GM19438 (cell line): ENCODE data around the gene UBAC2.

Source experiments
- ATAC-seq: cut with Tn5 transposase; IDR thresholded peaks from one replicate; pipeline ENCODE4 v1.9.1; 2021; ENCODE audit warnings: low read depth; ENCODE audit not compliant: unreplicated experiment

Gene UBAC2

DNA sequence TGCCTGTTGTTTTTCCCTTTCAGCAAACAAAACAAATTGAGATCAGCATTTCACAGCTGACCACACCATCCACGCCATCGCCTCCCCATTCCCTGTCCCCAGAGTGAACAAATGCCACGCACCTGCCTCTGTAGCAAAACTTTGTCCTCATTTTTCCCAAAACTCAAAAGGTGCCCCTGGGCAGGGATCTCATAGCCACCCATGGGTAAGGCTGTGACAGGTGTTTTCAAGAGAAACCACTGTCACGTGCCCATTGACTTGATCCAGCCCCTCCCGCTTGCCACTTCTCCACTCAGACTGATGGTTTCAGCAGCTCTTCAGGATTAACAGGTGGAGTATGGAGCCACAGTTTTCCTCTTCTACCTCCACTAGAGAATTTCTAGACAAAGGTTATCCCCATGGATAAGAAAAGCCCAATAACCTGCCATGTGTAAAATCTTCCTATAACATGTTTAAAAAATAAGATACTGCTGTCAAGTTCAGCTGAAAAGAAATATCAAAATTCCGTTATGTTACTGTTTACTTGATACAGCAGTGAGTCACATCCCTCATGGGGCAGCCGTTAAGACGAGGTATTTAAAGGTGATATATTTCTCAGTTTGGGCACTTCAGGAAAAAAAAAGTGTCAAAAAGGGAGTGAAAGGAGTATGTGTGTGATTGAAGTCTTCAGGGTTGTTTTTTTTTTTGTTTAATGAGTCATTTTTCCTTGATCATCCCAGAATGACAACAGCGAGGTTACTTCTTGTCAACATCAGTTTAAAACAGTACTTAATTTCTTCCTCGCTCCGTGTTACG is 170.0 kb downstream of the UBAC2 start:
- no peak for ATAC-seq

DNA sequence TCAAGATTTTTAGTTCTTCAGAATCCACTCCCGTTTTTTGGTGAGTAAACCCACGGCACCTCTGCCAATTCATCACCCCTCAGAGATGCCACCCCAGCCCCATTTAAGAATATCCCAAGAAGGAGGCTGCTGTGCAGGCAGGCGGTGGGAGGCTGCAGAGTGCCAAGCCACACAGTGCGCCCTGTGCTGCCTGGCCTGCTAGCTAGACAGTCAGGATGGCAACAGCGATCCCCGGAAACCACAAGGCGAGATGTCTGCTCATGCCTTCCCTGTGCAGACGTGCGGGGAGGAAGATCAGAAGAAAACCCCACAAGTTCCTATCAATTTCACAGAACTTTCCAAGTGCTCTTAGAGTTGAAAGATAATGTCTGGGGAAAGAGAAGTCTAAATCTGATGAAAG is 171.3 kb downstream of the UBAC2 start:
- no peak for ATAC-seq

DNA sequence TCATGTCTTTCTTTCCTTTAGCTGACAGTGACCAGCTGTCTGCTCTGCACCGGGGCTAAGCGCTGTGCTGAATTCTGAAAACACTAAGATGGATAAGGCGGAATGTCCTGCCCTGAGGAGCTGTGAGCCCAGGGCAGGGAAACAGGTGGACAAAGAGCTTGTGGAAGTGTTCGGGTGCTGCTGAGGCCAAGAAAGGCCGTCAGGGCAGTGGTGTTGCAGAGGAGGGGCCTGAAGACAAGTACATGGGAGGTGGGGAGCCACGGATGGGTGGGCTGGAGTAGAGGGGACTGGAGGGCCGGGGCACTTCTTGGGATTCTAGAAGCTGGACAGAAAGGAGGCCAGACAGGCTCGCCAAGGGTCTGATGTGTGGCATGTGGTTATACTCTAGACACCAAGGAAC is 172.8 kb downstream of the UBAC2 start:
- no peak for ATAC-seq

DNA sequence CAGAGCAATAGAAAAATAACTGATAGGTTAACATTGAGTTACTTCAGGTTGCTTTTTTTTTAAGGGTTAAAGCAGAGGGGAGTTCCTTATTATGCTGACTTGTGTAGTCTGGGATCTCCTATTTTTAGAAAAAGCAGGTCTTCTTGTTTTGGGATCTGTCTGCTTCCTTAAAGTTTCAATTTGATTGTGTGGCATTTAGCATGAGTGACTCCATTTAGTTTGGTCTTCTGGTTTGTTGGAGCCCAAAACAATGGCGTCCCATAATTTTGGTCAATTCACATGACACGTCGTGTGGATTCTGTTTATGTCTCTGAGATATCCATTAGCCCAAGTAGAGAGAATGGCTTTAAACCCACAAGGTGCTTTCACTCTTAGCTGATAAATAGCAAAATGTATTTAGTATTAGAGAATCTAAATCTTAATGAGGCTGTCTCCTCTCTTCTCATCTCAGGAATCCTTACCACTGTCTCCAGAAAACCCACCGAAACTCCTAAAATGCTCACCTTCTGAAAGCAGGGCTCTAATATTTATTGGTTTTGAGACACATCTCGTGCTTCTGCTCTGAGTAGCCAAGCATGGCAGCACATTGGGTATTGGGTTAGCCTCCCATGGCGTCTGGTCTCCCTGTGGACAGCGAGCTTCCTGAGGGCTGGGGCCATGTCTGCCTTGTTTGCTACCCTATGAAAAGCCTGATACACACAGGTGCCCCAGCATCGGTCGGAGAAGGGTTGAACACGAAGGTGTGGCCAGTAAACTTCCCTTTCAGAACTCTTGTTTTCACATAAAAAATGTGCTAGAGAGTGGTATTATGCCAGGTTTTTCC is 173.7 kb downstream of the UBAC2 start:
- peak; percentile 55 for ATAC-seq

DNA sequence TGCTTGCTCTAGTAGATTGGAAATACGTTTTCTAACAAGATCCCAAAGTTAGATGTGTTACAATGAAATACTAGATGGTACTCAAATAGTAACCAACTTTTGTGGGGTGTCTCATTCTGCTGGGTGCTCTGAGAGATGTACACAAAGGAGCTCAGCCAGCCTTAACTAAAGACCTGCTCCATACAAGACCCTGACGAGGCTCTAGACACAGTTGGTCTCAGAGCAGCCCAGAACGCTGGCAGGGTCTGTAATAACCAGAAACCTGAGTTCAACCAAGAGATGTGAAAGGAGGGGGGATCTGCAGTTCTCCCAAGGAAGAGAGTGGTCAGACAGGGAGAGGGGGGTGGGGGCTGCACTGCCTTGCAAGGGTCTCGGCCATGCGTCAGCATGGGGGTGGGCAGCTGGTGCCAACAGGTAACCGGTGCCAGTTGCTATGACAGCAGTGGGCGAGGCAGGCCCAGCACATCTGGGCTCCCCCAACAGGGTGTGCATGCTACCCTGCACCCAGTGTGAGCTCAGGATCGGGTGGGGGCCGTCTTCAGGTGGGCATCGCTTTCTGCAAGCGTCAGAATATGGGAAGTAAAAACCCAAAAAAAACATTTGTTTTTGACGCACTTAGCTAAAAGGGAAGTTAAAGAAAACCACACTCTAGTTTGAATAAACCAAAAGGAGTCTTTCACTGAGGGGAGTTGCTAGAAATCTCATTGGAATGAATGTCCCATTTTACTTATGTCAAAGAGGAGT is 174.5 kb downstream of the UBAC2 start:
- ATAC-seq = peak; percentile 44

DNA sequence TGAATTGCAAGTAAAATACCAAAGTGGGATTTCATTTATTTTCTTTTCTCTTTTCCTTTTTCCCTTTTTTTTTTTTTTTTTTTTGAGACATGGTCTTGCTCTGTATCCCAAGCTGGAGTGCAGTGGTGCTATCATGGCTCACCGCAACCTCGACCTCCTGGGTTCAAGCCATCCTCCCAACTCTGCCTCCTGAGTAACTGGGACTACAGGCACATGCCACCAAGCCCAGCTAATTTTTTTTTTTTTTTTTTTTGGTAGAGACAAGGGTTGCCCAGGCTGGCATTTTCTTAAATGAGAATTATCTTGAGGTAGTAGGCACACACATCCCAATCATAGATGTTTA is 175.1 kb downstream of the UBAC2 start:
- no peak for ATAC-seq

DNA sequence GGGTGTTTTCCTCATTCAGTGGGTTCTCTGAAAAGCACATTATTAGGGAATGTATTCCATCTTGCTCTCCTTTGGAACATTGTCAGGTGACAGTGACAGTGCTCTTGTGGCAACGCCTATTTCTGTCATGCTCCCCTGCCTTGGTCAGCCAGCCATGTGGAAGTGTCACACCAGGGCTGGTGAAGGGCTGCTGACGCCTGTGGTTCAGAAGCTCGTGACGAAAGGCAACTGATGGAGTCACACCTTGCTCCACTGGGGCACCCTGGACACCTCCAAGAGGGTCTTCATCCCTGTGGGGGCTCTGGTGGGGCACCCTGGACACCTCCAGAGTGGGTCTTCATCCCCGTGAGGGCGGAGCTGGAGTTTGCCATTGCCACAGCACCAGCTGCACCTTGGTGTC is 175.5 kb downstream of the UBAC2 start:
- peak; percentile 47 for ATAC-seq

DNA sequence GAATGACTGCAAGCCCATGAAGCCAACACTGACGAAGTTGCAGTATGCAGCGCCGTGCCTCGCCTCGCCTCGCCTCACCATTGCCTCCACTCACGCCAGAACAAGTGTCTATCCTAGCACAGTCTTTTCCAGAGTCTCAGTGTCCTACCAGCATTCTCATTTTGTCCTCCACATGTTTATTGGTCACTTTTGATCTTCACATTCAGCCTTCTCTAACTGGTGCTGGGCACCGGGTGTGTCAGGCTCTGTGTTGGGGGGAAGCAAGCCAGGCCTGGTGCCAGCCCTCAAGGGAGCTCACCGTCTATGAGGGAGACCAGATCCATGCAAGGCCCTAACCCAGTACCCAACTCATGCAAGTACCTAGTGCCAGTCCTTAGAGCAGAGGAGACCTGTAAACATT is 176.3 kb downstream of the UBAC2 start:
- no peak for ATAC-seq

DNA sequence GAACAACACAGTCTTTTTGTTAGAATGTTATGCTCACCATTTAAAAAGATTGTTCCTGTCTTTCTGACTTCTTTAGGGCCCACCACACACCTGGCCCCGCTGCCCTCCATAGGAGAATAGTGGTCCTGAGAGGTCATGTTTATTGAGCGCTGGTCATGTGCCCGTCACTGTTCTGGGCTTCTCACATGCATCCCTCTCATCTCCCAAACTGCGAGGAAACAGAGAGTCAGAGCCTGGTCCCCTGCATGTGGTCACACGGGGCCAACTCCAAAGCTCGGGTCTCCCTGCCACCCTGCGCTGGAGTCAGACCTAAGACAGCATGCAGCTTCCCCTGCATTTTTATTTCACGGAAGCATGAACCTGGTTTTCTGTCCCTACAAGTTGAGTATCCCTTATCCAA is 177.0 kb downstream of the UBAC2 start:
- ATAC-seq = no peak

DNA sequence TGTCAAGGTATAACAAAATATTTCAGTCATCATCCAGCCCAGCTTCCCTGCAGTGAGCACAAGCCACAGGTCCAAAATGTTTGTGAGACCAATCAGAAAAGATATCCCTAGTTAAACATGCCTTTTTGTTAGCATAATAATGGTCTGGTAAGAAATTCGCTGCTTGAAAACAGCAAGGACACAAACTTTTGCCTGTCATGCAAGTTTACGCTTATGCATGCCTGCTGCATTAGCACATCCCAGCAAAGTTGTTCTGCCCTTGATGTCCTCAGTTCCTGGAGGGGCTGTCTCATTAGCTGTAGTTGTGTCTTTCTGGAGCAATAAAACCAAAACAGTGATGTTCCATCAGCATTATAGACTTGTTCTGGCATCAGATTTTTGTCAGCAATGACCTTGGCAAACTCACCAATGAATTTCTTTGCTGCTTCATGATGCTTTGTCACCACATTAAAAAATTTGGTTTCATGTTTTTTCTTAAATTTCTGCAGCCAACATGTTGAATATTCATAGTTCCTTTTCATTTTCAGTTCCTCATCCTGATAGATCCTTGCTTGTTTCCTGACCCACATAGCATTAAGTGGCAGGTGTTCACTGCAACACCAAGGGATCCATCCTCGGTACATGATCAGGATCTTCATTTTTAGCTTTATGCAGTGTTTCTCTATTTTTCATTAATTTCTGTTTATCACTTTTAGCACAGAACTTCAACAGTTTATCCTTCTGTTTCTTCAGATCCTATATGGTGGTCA is 178.5 kb downstream of the UBAC2 start:
- ATAC-seq = no peak

DNA sequence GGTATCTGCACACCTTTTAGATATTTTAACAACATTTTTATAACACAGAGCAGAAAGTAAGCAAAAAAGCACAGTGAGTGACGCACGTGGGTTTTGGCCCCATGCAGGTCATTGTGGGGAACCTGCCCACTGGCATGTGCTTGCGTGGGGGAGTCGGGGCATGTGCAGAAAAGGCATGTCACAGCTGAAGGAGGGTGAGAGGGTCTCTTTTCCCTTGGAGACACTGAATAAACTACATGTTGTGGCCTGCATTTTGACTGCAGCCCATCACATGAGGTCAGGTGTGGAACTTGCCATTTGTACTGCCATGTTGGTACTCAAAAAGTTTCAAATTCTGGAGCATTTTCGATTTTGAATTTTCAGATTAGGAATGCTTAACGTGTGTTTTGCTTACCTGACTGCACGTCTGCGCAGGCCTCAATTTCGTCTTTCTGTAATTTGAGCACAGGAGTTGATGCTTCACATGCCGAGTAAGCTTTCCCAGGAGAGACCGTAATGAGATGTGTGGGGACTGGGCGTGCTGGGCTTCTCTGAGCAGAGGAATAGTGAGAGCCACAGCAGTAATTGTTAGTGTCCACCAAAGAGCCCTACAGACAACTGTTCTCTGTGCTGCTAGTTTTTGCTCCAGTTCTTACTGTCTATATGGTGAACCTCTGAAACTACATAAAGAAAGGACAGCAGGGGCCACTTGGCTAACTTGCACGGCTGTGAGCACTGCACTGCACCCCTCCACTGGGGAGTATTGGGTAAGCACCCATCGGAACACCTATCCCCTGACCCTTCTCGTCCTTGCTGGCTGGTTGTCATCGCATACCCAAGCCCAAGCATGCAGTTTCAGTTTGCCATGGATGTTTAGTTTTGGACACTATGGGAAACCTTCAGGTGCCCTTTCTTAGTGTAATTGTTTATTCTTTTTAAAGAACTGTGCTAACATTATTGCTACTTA is 179.5 kb downstream of the UBAC2 start:
- no peak for ATAC-seq

DNA sequence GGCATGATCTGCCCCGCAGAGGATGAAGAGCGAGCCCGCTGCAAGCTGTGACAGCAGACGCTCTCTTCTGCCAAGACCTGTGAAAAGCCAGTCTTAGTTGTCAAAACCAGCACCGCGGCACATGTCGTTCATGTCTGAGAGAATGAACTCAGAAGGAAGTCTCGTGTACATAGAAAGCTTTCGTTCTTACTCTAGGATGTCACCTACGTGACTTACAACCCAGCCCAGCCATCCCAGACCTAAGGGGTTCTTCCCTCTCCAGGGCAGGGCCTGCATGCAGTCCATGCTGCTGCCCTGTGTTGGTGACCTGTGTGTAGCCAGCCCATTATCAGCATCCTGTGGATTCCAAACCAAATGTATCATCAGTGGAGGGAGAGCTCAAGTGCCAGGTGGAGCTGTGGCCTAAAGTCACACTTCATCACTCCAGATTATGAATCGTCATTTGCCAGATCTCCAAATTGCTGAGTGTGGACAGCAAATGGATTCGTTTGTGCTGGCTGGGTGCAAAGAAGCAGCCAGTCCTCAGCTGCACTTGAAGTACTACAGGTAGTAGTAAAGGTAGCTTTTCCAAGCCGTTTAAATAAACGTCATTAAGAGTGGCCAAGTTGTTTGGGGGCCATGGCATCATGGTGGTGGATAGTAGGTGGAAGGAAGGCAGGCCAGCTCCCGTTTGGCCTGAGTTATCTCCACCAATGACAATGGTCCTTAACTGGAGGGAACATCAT is 180.4 kb downstream of the UBAC2 start:
- peak; percentile 72 for ATAC-seq

DNA sequence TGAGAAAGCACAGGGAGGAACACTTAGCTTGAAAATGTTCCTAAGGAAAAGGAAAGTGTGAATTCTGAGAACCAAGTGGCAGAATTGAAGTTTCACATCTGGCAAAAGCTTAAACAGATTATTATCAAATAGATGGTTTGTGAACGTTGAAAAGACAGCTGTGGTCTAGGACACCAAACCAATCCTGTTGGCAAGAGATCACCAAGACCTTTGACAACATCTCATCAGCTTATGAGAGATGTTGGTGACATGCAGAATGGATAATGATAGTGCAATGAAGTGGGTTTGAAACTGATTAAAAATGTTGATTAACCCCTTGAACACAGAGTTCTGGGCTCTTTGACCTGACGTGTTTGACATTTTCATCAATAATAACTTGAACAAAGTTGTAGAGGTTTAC is 181.1 kb downstream of the UBAC2 start:
- no peak for ATAC-seq

DNA sequence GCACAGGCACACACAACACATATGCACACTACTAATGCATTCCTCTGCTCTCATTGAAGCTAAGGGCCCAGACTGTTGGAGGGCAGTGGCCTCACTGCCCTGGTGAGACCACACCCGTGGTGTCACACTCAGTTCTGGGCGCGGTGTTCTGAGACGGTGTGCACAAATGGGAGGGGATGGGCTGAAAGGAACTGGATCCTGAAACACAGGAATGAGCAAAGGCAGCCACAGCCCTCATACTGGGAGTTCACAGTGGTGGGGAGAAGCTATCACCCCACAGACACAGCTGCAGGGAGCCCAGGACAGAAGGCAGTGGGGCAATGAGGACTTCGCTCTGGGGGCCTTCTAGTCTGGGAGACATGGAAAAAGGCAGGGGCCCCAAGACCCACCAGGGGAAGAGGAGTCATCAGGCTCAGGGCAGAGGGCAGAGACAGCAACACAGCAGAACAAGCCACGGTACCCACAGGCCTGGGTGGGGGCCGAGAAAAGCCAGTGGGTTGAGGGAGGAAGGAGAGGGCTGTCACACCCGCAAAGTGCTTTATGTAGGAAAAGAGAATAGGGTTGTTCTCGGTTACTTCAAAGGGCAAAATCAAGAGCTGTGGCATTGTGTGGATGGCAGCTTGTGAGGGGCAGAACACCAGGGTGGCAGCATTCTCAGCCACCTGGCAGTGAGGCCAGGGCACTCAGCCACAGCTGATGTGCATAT is 181.9 kb downstream of the UBAC2 start:
- ATAC-seq = no peak

DNA sequence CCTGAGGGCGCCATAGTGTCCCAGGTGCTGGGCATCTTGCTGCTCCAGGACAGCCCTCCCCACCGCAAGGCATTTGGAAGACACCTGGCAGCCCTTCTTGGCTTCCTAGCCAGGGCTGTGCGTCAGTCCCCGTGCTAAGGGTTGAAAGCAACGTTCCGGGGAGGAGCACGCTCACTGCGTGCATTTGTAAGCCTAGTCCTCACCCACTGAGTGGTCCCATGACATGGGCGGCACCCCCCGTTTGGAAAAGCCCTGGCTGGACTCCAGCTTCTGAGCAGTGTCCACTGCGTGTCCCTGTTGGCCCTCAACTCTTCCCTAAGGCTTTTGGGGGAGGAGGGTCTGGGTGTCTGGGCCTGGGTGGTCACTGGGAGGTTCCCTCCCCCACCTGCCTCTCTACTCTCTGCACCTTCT is 182.9 kb downstream of the UBAC2 start:
- no peak for ATAC-seq

DNA sequence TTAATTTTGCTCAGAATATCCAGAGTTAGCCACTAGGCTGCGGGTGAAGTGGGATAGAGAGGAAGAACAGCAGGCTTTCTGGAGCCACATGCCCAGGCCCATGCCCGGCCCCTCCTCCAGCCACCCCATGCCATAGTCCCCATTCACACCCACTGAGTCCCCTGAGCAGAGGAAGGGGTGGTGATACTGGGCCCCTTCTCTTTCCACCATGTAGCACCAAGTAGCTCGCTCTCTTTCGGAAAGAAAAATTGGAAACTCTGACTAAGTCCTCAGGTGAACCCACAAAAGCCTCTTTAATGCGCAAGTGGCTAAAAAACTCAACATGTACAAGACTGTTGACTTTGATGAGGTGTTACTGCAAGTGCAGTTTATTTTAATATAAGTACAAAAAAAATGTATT is 183.3 kb downstream of the UBAC2 start:
- no peak for ATAC-seq

DNA sequence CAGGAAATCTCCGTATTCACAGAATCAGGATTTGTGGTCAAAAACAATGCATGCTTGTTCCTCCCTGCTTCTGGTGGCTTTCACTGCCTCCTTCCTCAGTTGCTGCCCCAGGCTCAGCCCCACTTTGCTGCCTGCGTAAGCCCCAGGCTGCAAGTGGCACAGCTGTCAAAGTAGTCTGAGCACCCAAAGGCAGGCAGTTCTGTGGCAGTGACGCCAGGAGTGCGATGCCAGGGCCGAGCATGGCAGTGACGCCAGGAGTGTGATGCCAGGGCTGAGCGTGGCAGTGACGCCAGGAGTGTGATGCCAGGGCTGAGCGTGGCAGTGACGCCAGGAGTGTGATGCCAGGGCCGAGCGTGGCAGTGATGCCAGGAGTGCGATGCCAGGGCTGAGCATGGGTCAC is 183.8 kb downstream of the UBAC2 start:
- ATAC-seq = no peak

DNA sequence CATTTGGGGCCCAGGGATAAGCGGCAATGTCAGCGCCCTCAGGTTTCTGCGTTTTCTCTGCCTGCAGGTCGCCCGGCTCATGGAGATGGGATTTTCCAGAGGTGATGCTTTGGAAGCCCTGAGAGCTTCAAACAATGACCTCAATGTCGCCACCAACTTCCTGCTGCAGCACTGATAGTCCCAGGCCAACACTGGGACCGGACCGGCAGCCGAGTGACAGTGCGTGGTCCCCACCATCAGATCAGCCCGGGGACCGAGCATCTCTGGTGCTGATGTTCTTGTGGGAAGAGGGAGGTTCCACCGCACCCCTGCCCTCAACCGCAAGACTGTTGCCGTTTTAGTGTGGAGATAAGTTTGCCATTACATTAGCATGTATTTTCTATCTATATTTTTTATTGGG is 184.5 kb downstream of the UBAC2 start:
- ATAC-seq = no peak
